HepG2 (cell line): ENCODE data around the gene CTDNEP1. TPM values are rescaled to one million over a fixed set of nuclear protein-coding genes. Genes with fewer than 3 reads are reported as not detected.

Experiments used
- ATAC-seq: fragments of 200-7000 bp; cut with Tn5 transposase; 3 replicates; pipeline ENCODE4 v1.9.1; 2020; ENCODE audit warnings: mild to moderate bottlenecking, moderate library complexity
- BruUV-seq: library from RNA; stranded (reverse); fragments of 400-500 nt; replicated peaks from 2 replicates; lab custom pipeline; 2021; lab: Mats Ljungman, UMichigan
- CTCF ChIA-PET: fragments of 300-600 bp; formaldehyde crosslinking; extraction: SDS; loops from one replicate; lab custom pipeline; 2021; ENCODE audit warnings: low total read pairs, inconsistent platforms, low intra/inter-chr PET ratio; lab: Yijun Ruan, JAX
- POLR2A ChIA-PET: fragments of 350-600 bp; sonication (Branson Sonifier 250); formaldehyde crosslinking; loops from one replicate; lab custom pipeline; 2020; ENCODE audit warnings: antibody characterized with exemption, inconsistent platforms; lab: Yijun Ruan, JAX
- DNase-seq: peaks from one replicate; pipeline ENCODE4 v3.0.0-alpha.2; 2015; ENCODE audit warnings: low spot score
- FAIRE-seq: peaks from 3 replicates; lab custom pipeline; 2011; peaks lifted over from hg19 to GRCh38; lab: Jason Lieb, UNC
- H2AFZ ChIP-seq: one replicate; pipeline ENCODE4 v1.6.1; 2011; ENCODE audit warnings: low read length, inconsistent platforms
- H3K27ac ChIP-seq: fragments of 300-600 bp; 3 replicates; pipeline ENCODE4 v1.8.0; 2011; ENCODE audit warnings: mixed run types, mild to moderate bottlenecking, mixed read lengths, low read length, inconsistent platforms; ENCODE audit not compliant: insufficient read depth; ENCODE audit errors: extremely low read length
- H3K27me3 ChIP-seq, 2 experiments: fragments of 200-600 bp in 1 of 2; 2 replicates in 1 of 2; 3 replicates in 1 of 2; pipeline versions ENCODE4 v1.6.0 to v1.8.0; 2011; ENCODE audit warnings: low read length in 2 of 2, mild to moderate bottlenecking in 2 of 2, moderate library complexity in 2 of 2, inconsistent platforms in 1 of 2; ENCODE audit not compliant: insufficient read depth in 2 of 2, control insufficient read depth in 1 of 2
- H3K36me3 ChIP-seq, 2 experiments: fragments of 200-600 bp in 1 of 2; replicated peaks in 1 of 2; 2 replicates in 1 of 2; 3 replicates in 1 of 2; pipeline versions ENCODE4 v1.5.1 to v1.8.0; 2011; ENCODE audit warnings: low read length in 2 of 2, inconsistent platforms in 1 of 2; ENCODE audit not compliant: insufficient read depth in 2 of 2, control insufficient read depth in 1 of 2
- H3K4me1 ChIP-seq: 2 replicates; pipeline ENCODE4 v1.5.1; 2012; ENCODE audit warnings: low read length, inconsistent platforms; ENCODE audit not compliant: insufficient read depth
- H3K4me2 ChIP-seq: 2 replicates; pipeline ENCODE4 v1.6.0; 2011; ENCODE audit warnings: low read depth, low read length, inconsistent platforms
- H3K4me3 ChIP-seq, 3 experiments: fragments of 200-600 bp in 1 of 3; sonication (generic), shearing (Covaris generic) in 1 of 3; replicated peaks in 1 of 3; 2 replicates each; pipeline ENCODE4 v1.5.1; 2011 to 2016; ENCODE audit warnings: low read length in 3 of 3, inconsistent platforms in 2 of 3, low read depth in 2 of 3, mild to moderate bottlenecking in 2 of 3, control low read depth in 1 of 3, mixed read lengths in 1 of 3; ENCODE audit not compliant: insufficient read depth in 1 of 3
- H3K79me2 ChIP-seq: one replicate; pipeline ENCODE4 v1.6.1; 2011; ENCODE audit warnings: low read length, inconsistent platforms; ENCODE audit not compliant: insufficient read depth
- H3K9ac ChIP-seq: 2 replicates; pipeline ENCODE4 v1.6.0; 2011; ENCODE audit warnings: mild to moderate bottlenecking, low read depth, low read length, inconsistent platforms; ENCODE audit not compliant: insufficient read depth
- H3K9me3 ChIP-seq: 2 replicates; pipeline ENCODE4 v1.5.1; 2012; ENCODE audit warnings: mild to moderate bottlenecking, low read length
- H4K20me1 ChIP-seq: 2 replicates; pipeline ENCODE4 v1.6.0; 2011; ENCODE audit warnings: inconsistent platforms, mild to moderate bottlenecking, low read length, moderate library complexity; ENCODE audit not compliant: insufficient read depth
- CHD2 ChIP-seq: IDR thresholded peaks from 2 replicates; pipeline ENCODE4 v1.6.1; 2011; ENCODE audit warnings: low read depth, low read length, improper control_type of control experiment
- ETV5 ChIP-seq: IDR thresholded peaks from 2 replicates; pipeline ENCODE4 v1.6.1; 2018; ENCODE audit warnings: missing biosample characterization, missing genetic modification reagents, inconsistent platforms, borderline replicate concordance
- GPN1 ChIP-seq: sonication (generic); formaldehyde crosslinking; IDR thresholded peaks from 2 replicates; pipeline ENCODE4 v1.5.1; 2020; ENCODE audit warnings: missing genetic modification reagents, borderline replicate concordance
- KDM3A ChIP-seq: IDR thresholded peaks from 2 replicates; pipeline ENCODE4 v1.6.1; 2018; ENCODE audit warnings: low read depth, missing compliant biosample characterization
- MAFF ChIP-seq: IDR thresholded peaks from 2 replicates; pipeline ENCODE4 v1.6.1; 2011; ENCODE audit warnings: low read depth, low read length, improper control_type of control experiment
- MNT ChIP-seq: fragments of 450-650 bp; IDR thresholded peaks from 2 replicates; pipeline ENCODE4 v1.6.1; 2016
- NCOA2 ChIP-seq: sonication (generic); formaldehyde crosslinking; IDR thresholded peaks from 2 replicates; pipeline ENCODE4 v1.8.0; 2022; ENCODE audit warnings: inconsistent platforms
- ZKSCAN5 ChIP-seq: sonication (generic); formaldehyde crosslinking; IDR thresholded peaks from 2 replicates; pipeline ENCODE4 v1.5.1; 2020; ENCODE audit warnings: mild to moderate bottlenecking, missing genetic modification reagents
- ZNF639 ChIP-seq: conservative IDR thresholded peaks from 2 replicates; pipeline ENCODE4 v1.6.1; 2018; ENCODE audit warnings: missing genetic modification reagents
- WGBS: methylation state at CpG from one replicate; pipeline ENCODE4 v1.1.6; 2017; ENCODE audit warnings: low lambda C conversion rate; 5-methylcytosine and 5-hydroxymethylcytosine counted together
- in situ Hi-C: cut with HindIII; loops from 2 replicates; pipeline ENCODE4 v1.10.0; 2017; ENCODE audit warnings: low pct_unique_long_range_greater_than_20kb; ENCODE audit not compliant: extremely low pct_ligation_motif_present
- intact Hi-C: fragments of 100-400 bp; cut with micrococcal nuclease; formaldehyde crosslinking; loops from one replicate; pipeline ENCODE4 v1.10.0; 2022; ENCODE audit not compliant: unreplicated experiment
- polyA plus RNA-seq, 8 experiments: library from polyadenylated mRNA; depleted of rRNA in 3 of 8; stranded (reverse) in 7 of 8; unstranded in 1 of 8; fragments of >200 nt; fragmentation: Illumina TruSeq in 4 of 8; extraction: Trizol in 4 of 8; gene quantifications; 2 replicates each; pipeline versions ENCODE4 v1.2.1 to v1.2.3, GENCODE V29; 2011 to 2016; ENCODE audit warnings: low read depth in 4 of 8, missing spikeins in 1 of 8, mixed read lengths in 1 of 8; ENCODE audit not compliant: insufficient read depth in 1 of 8
- total RNA-seq, 5 experiments: library from RNA; depleted of rRNA; stranded (reverse); fragments of >200 nt; fragmentation: Illumina TruSeq; extraction: Trizol; gene quantifications; 2 replicates each; pipeline ENCODE4 v1.2.3, GENCODE V29; 2016; ENCODE audit warnings: low read depth in 1 of 5

Gene CTDNEP1
- total and polyA plus RNA-seq, 2 of the 13 experiments (the other 11 are each of a cell fraction or from before 2014, with no cell fraction given), result 19.8 to 118 TPM

GRCh38 chr17:7216242-7217112 lies 35.1 kb downstream of the CTDNEP1 start:
- Histone ChIP-seq H3K27ac (no peak overlapping the region), H3K27me3 (peaks cover 0 to 4% of the 10 kb centered on the region in 2 experiments; a peak in 2 of 5 replicates)
- intact Hi-C loops, result no loop called here
- no TSS peak for BruUV-seq
- DNase-seq, result no peak
- CTCF ChIA-PET, result no interaction called here
- TF ChIP-seq CHD2 (no peak), ZKSCAN5 (CRISPR knock-in tag) (no peak), KDM3A (CRISPR knock-in tag) (no peak)
- TF ChIP-seq, all 625 proteins: peak for 0
- Histone ChIP-seq H3K4me2 (peak overlapping the region; percentile 68), H3K9ac (no peak overlapping the region), H3K36me3 (peaks cover 0 to 6% of the 10 kb centered on the region in 2 experiments; a peak in 2 of 5 replicates), H3K9me3 (no peaks in the 10 kb centered on the region), H4K20me1 (peaks cover 10% of the 10 kb centered on the region; the same call in 1 of the 2 replicates), H3K4me3 (peak overlapping the region in 1 of 3 experiments; percentile 24; a peak in 1 of 6 replicates), H3K4me1 (peaks cover 67% of the 10 kb centered on the region), H2AFZ (no peak overlapping the region), H3K79me2 (peaks cover 13% of the 10 kb centered on the region)
- no peak for FAIRE-seq
- POLR2A ChIA-PET, result interaction anchor here (1.0 to 2.9 kb wide), 3 partner anchors 38 to 83 kb away, joined by 3 to 35 read pairs (median 3); partner anchors contain the start of gene ASGR1
- ATAC-seq, result no peak
- WGBS, result 20% methylated on average over 7 of the region's 7 CpGs
- in situ Hi-C loops, result loop anchor here (5.0 kb wide), 1 partner anchor 39 kb away; the partner anchor contains the start of gene ASGR1

GRCh38 chr17:7215652-7216180 lies 35.8 kb downstream of the CTDNEP1 start:
- in situ Hi-C loops, result loop anchor here (5.0 kb wide), 1 partner anchor 38 kb away; the partner anchor contains the start of gene ASGR1
- 10% methylated on average over 9 of the region's 10 CpGs for WGBS
- H3K9me3 ChIP-seq, result no peaks in the 10 kb centered on the region
- ATAC-seq (no peak), DNase-seq (no peak), FAIRE-seq (no peak)
- CTCF ChIA-PET, result interaction anchor here (1.9 kb wide), 1 partner anchor 170 kb away, joined by 10 read pairs; no protein-coding TSS in a partner anchor
- peak overlapping the region in 1 of 3 experiments; percentile 42; a peak in 1 of 6 replicates for H3K4me3 ChIP-seq
- no peak overlapping the region for H3K27ac ChIP-seq
- peaks cover 60% of the 10 kb centered on the region for H3K4me1 ChIP-seq
- H3K36me3 ChIP-seq, result no peaks in the 10 kb centered on the region
- intact Hi-C loops, result no loop called here
- no peak overlapping the region for H3K9ac ChIP-seq
- no TSS peak for BruUV-seq
- peak overlapping the region; percentile 77 for H3K4me2 ChIP-seq
- peaks cover 6% of the 10 kb centered on the region for H3K79me2 ChIP-seq
- TF ChIP-seq NCOA2 (0 out of 2 replicates have a peak, but pooled peaks have one; percentile 1), ZNF639 (CRISPR knock-in tag) (no peak), MAFF (no peak), GPN1 (no peak), ETV5 (no peak), MNT (peak; percentile 13; the same call in 1 of the 2 replicates)
- H3K27me3 ChIP-seq, result peaks cover 0 to 4% of the 10 kb centered on the region in 2 experiments; a peak in 2 of 5 replicates
- no peak overlapping the region for H2AFZ ChIP-seq
- peaks cover 3% of the 10 kb centered on the region; the same call in 1 of the 2 replicates for H4K20me1 ChIP-seq
- POLR2A ChIA-PET, result interaction anchor here (1.0 to 2.9 kb wide), 4 partner anchors 37 to 180 kb away, joined by 3 to 35 read pairs (median 4); partner anchors contain the start of genes ASGR1 and SLC16A13
